Posterior cingulate gyrus (tissue), 11 donors: ENCODE data around the gene ELN.
"Not testable (repeated sequence)": the region's sequence is repeated elsewhere in the genome, so short reads cannot be mapped to it uniquely, and the experiment has no call there.

ENCODE experiments used
- DNase-seq, 10 donors: peaks; one replicate each; pipeline versions ENCODE4 v3.0.0 to v3.0.0-alpha.2; 2020 to 2021; ENCODE audit warnings: mixed read lengths in 3 of 10
- intact Hi-C: fragments of 100-400 bp; cut with DNase I; formaldehyde crosslinking; loops from one replicate; pipeline ENCODE4 v1.15.1; 2023

ELN gene

GRCh38 chr7:74038194-74038961, 10.4 kb downstream of the ELN start:
- intact Hi-C loops = no loop called here
- peak in 3 of 10 donors; percentile 48 to 80 (median 53) for DNase-seq

DNA sequence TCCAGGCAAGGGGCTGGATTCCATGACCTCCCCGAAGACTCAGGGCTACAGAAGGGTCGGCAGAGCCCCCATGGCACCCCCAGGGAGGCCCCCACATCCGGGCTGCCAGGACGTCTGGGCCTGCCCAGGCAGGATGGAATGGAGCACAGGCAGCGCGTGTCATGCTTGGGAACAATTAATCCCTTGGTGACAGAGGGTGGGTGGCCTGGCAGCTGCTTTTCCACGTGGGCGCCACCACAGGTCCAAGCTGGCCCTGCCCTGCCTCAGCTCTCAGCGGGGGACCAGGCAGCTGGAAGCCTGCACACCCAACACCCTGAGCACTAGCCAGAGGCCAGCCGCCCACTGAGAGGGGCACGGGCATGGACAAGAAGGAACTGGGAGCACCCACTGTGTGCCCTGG, 11.4 kb downstream of the ELN start:
- intact Hi-C loops = no loop called here
- DNase-seq = peak in 2 of 10 donors; percentile 74 to 90

DNA sequence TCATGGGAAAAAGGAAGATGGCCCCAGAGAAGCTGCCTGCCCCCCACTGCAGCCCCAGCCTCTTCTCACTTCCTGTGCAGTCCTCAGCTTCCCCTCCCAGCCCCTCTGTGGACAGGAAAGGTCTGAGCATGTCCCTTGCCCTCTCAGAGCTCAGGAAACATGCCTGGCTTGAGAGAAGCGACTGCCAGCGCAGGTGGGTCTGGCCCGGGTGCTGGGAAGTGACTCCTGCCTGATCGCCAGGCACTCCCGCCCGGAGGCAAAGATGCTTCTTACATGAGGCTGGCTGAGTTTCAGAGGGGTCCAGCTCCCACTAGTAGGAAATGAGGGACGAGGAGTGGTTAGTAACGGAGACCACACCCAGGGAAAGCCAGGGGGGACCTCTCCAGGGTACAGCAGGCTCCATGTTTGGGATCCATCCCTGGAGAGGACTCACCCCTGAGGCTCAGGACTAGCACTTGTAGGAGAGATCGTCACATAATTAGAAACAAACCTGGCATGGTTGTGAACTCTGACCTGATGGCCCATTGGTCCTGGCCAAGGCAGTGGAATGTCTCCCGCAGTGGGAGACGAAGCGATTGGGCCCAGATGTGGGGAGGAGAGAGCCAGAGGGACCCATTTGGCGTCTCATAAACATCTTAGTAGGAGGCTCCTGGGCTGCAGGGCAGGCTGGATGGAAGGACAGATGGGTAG, 12.3 kb downstream of the ELN start:
- intact Hi-C loops = no loop called here
- DNase-seq = peak in 3 of 10 donors; percentile 15 to 69 (median 56)

DNA sequence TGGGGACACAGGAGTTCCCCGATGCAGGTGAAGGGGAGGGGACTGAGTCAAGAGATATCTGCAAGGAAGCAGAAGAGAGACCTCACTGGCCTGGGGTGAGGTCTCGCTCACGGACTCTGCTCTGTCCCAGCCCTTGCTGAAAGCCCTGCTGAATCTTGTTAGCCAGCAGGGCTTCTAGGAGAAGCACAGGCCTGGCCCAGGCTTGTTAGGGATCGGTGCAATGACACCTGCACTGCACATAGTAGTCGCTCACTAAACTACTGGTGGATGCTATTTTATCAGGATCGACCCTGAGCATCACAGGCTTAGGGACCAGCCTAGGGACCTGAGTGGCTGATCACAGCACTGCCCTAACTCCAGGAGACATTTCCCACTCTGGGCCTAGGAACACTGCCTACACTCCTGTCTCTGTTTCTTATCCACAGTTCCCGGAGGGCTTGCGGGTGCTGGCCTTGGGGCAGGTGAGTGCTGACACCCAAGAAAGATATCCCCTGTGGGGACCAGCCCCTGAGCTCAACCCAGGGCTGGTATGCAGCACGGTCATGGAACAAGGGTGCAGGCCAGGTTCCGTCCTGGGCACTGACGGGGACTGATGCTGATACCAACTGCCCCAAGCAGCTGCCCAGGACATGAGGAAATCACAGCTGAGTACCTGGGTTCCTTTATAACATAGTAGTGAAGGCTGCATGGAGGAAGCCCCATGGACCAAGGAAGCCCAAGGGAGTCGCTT, 13.0 kb downstream of the ELN start:
- DNase-seq = peak in 3 of 10 donors; percentile 55 to 71 (median 66)
- intact Hi-C loops = no loop called here

GRCh38 chr7:74042746-74043522, 15.0 kb downstream of the ELN start:
- intact Hi-C loops = no loop called here
- DNase-seq = peak in 6 of 10 donors; percentile 39 to 93 (median 69)

- peak in 3 of 10 donors; percentile 52 to 73 (median 52) for DNase-seq
- intact Hi-C loops = no loop called here
Observed at GRCh38 chr7:74043523-74043951, 15.6 kb downstream of the ELN start.

- intact Hi-C loops = no loop called here
- peak in 9 of 10 donors; percentile 56 to 95 (median 70) for DNase-seq
Observed at GRCh38 chr7:74044366-74045350, 16.7 kb downstream of the ELN start.

DNA sequence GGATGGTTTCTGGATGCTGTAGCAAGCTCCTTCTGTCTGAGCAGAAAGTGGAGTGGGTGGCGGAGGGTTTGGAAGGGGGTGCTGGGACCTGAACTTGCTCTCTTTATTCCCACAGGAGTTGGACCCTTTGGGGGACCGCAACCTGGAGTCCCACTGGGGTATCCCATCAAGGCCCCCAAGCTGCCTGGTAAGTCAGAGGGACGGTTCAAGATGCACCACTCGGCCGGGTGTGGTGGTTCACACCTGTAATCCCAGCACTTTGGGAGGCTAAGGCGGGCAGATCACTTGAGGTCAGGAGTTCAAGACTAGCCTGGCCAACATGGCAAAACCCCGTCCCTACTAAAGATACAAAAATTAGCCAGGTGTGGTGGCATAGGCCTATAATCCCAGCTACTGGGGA, 18.6 kb downstream of the ELN start:
- peak in 3 of 10 donors; percentile 40 to 46 (median 45) for DNase-seq
- intact Hi-C loops = not testable (repeated sequence)

- DNase-seq = peak in 3 of 10 donors; percentile 30 to 69 (median 44)
- intact Hi-C loops = no loop called here
Observed at GRCh38 chr7:74047804-74048380, 19.9 kb downstream of the ELN start.

DNA sequence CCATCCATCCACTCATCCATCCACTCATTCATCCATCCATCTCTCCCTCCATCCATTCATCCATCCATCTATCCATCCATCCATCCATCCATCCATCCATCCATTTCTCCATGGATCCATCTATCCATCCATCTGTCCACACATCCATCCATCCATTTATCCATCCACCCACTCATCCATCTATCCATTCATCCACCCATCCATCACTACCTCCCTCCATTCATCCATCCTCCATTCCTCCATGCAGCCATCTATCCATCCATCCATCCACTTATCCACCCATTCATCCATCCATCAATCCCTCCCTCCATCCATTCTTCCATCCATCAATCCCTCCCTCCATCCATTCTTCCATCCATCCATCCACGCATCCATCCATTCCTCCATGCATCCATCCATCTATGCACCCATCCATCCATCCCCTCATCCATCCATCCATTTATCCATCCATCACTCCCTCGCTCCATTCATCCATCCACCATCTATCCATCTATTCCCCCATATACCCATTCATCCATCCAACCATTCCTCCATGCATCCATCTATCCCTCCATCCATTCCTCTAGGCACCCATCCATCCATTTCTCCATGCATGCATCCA, 21.1 kb downstream of the ELN start:
- no peak for DNase-seq
- intact Hi-C loops = no loop called here

DNA sequence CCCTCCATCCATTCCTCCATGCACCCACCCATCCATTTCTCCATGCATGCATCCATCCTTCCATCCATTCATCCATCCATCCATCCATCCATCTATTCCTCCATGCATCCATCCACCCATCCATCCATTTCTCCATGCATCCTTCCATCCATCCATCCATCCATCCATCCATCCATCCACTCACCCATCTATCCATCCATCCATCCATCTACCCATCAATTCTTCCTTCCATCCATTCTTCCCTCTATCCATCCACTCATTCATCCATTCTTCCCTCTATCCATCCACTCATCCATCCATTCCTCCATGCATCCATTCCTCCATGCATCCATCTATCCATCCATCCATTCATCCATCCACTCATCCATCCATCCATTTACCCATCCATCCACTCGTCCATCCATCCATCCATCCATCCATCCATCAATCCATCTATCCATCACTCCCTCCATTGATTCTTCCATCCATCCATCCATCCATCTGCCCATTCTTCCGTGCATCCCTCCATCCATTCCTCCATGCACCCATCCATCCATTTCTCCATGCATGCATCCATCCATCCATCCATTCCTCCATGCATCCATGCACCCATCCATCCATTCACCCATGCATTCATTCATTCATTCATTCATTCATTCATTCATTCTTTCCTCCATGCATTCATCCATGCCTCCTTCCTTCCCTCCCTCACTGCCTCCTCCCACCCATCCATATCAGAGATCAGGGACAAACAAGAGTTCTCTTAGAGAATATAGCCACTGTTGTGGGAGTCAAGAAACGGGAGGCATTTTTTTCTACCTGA, 22.2 kb downstream of the ELN start:
- no peak for DNase-seq
- intact Hi-C loops = no loop called here

DNA sequence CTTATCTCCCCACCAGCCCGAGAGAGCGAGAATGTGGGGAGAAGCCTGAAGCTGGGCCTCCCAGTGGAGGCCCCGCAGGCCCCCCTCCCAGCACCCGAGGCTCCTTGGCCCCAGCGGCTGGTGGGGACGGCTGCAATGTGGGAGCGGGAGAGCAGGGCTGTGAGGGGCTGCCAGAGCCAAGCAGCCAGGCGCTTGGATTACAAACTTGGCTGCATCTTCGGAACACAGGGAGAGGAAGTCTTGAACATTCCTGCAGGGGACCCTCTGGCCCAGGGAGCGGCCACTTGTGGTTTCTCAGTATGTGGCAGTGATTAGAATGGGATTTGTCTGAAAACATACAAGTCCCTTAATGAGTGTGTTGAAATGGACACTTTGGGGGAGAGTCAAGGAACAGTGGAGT, 23.2 kb downstream of the ELN start:
- DNase-seq = peak in 3 of 10 donors; percentile 19 to 54 (median 54)
- intact Hi-C loops = no loop called here

- intact Hi-C loops = no loop called here
- peak in 2 of 10 donors; percentile 41 to 70 for DNase-seq
Observed at GRCh38 chr7:74051629-74052410, 23.8 kb downstream of the ELN start.

DNA sequence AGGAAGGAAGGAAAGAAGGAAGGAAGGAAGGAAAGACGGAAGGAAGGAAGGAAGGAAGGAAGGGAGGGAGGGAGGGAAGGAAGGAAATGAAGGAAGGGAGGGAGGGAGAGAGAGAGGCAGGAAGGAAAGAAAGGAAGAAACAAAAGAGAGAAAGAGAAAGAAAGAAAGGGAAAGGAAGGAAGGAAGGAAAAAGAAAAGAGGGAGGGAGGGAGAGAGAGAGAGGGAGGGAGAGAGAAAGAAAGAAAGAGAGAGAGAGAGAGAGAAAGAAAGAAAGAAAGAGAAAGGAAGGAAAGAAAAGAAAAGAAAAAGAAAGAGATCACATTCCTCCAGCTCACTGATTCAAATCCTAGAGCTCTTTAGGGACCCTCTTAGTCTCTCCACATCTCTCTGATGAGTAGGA, 24.7 kb downstream of the ELN start:
- intact Hi-C loops = no loop called here

GRCh38 chr7:74053589-74054186, 25.7 kb downstream of the ELN start:
- intact Hi-C loops = no loop called here

More for the DNA sequence above, 24.7 kb downstream of the ELN start:
- no peak for DNase-seq

More at GRCh38 chr7:74053589-74054186, 25.7 kb downstream of the ELN start:
- DNase-seq = peak in 1 of 10 donors; percentile 32
